Stimulated activated CD4-positive, alpha-beta T cell treated with anti-CD3 and anti-CD28 coated beads, Interleukin-2, amount 100 ng/mL, for 48 hours (primary cell): ENCODE data around the gene ITPK1.

Experiments
- DNase-seq, 2 donors: peaks; one replicate each; pipeline ENCODE4 v3.0.0-alpha.2; 2020

Gene ITPK1

GRCh38 chr14:93040443-93040842 lies 75.3 kb downstream of the ITPK1 start:
- DNase-seq = no peak

- DNase-seq = no peak
These were observed 75.9 kb downstream of the ITPK1 start for GRCh38 chr14:93039649-93040315.

GRCh38 chr14:93037351-93037750 lies 78.4 kb downstream of the ITPK1 start:
- no peak for DNase-seq

GRCh38 chr14:93036652-93037345 lies 78.9 kb downstream of the ITPK1 start:
- DNase-seq = no peak

GRCh38 chr14:93035917-93036651 lies 79.6 kb downstream of the ITPK1 start:
- DNase-seq = no peak

GRCh38 chr14:93035585-93035916 lies 80.2 kb downstream of the ITPK1 start:
- no peak for DNase-seq

- DNase-seq = no peak
These were observed 81.1 kb downstream of the ITPK1 start for GRCh38 chr14:93034671-93034994.

GRCh38 chr14:93033983-93034670 lies 81.6 kb downstream of the ITPK1 start:
- DNase-seq = peak; percentile 6 to 16

- DNase-seq = no peak
These were observed 82.4 kb downstream of the ITPK1 start for GRCh38 chr14:93033084-93033982.

GRCh38 chr14:93032421-93032936 lies 83.2 kb downstream of the ITPK1 start:
- no peak for DNase-seq

- DNase-seq = no peak
These were observed 84.0 kb downstream of the ITPK1 start for GRCh38 chr14:93031505-93032315.

GRCh38 chr14:93030761-93031160 lies 85.0 kb downstream of the ITPK1 start:
- DNase-seq = no peak

- no peak for DNase-seq
These were observed 85.7 kb downstream of the ITPK1 start for GRCh38 chr14:93029911-93030508.

- DNase-seq = no peak
These were observed 86.3 kb downstream of the ITPK1 start for GRCh38 chr14:93029417-93029816.

GRCh38 chr14:93028724-93029076 lies 87.0 kb downstream of the ITPK1 start:
- no peak for DNase-seq

GRCh38 chr14:93027810-93028723 lies 87.7 kb downstream of the ITPK1 start:
- DNase-seq = no peak

- DNase-seq = no peak
These were observed 89.4 kb downstream of the ITPK1 start for GRCh38 chr14:93026339-93026738.

GRCh38 chr14:93025055-93025454 lies 90.7 kb downstream of the ITPK1 start:
- no peak for DNase-seq

GRCh38 chr14:93024493-93024892 lies 91.2 kb downstream of the ITPK1 start:
- DNase-seq = no peak
